Mucosa of stomach (tissue), 1 donor: ENCODE data around the gene MALRD1.

Experiments
- H3K27me3 ChIP-seq: one replicate; pipeline ENCODE4 v1.7.0; 2013; ENCODE audit warnings: mild to moderate bottlenecking, low read length; ENCODE audit not compliant: control insufficient read depth, insufficient read depth
- H3K36me3 ChIP-seq: one replicate; pipeline ENCODE4 v1.7.0; 2013; ENCODE audit warnings: low read length; ENCODE audit not compliant: control insufficient read depth, insufficient read depth
- H3K4me1 ChIP-seq: one replicate; pipeline ENCODE4 v1.7.0; 2013; ENCODE audit warnings: mild to moderate bottlenecking, low read length; ENCODE audit not compliant: control insufficient read depth, insufficient read depth
- H3K4me3 ChIP-seq: one replicate; pipeline ENCODE4 v1.7.0; 2013; ENCODE audit warnings: low read length
- H3K9ac ChIP-seq: one replicate; pipeline ENCODE4 v1.7.0; 2013; ENCODE audit warnings: mild to moderate bottlenecking, low read length, moderate library complexity
- H3K9me3 ChIP-seq: one replicate; pipeline ENCODE4 v1.7.0; 2013; ENCODE audit warnings: mild to moderate bottlenecking, low read length, moderate library complexity; ENCODE audit not compliant: control insufficient read depth
- donor health status: Pancreatic carcinoma.

The MALRD1 gene

GRCh38 chr10:19416164-19416563, 367.6 kb downstream of the MALRD1 start:
- Histone ChIP-seq H3K36me3 (no peaks in the 10 kb centered on the region), H3K4me1 (no peaks in the 10 kb centered on the region), H3K9me3 (no peaks in the 10 kb centered on the region), H3K4me3 (no peak overlapping the region), H3K27me3 (no peaks in the 10 kb centered on the region), H3K9ac (no peak overlapping the region)

GRCh38 chr10:19417740-19418139, 369.1 kb downstream of the MALRD1 start:
- Histone ChIP-seq H3K27me3 (no peaks in the 10 kb centered on the region), H3K4me3 (no peak overlapping the region), H3K4me1 (no peaks in the 10 kb centered on the region), H3K9me3 (no peaks in the 10 kb centered on the region), H3K36me3 (no peaks in the 10 kb centered on the region), H3K9ac (no peak overlapping the region)

- no peaks in the 10 kb centered on the region for H3K27me3 ChIP-seq
- no peak overlapping the region for H3K4me3 ChIP-seq
- H3K9ac ChIP-seq: no peak overlapping the region
- no peaks in the 10 kb centered on the region for H3K4me1 ChIP-seq
- no peaks in the 10 kb centered on the region for H3K9me3 ChIP-seq
- no peaks in the 10 kb centered on the region for H3K36me3 ChIP-seq
These were observed 373.1 kb downstream of the MALRD1 start for GRCh38 chr10:19421674-19422073.

- Histone ChIP-seq H3K36me3 (no peaks in the 10 kb centered on the region), H3K27me3 (no peaks in the 10 kb centered on the region), H3K4me1 (no peaks in the 10 kb centered on the region), H3K4me3 (no peak overlapping the region), H3K9ac (no peak overlapping the region), H3K9me3 (no peaks in the 10 kb centered on the region)
These were observed 377.4 kb downstream of the MALRD1 start for GRCh38 chr10:19426034-19426433.

- no peaks in the 10 kb centered on the region for H3K27me3 ChIP-seq
- H3K4me1 ChIP-seq: no peaks in the 10 kb centered on the region
These were observed 383.2 kb downstream of the MALRD1 start for GRCh38 chr10:19431622-19432351.

GRCh38 chr10:19449860-19450259, 401.3 kb downstream of the MALRD1 start:
- no peak overlapping the region for H3K4me3 ChIP-seq
- H3K9me3 ChIP-seq: no peaks in the 10 kb centered on the region

More at GRCh38 chr10:19431622-19432351, 383.2 kb downstream of the MALRD1 start:
- Histone ChIP-seq H3K9me3 (no peaks in the 10 kb centered on the region), H3K4me3 (no peak overlapping the region), H3K36me3 (no peaks in the 10 kb centered on the region), H3K9ac (no peak overlapping the region)

GRCh38 chr10:19451356-19451755, 402.8 kb downstream of the MALRD1 start:
- H3K36me3 ChIP-seq: no peaks in the 10 kb centered on the region
- H3K4me3 ChIP-seq: no peak overlapping the region
- no peaks in the 10 kb centered on the region for H3K27me3 ChIP-seq
- no peaks in the 10 kb centered on the region for H3K9me3 ChIP-seq
- H3K4me1 ChIP-seq: no peaks in the 10 kb centered on the region
- no peak overlapping the region for H3K9ac ChIP-seq

More at GRCh38 chr10:19449860-19450259, 401.3 kb downstream of the MALRD1 start:
- H3K27me3 ChIP-seq: no peaks in the 10 kb centered on the region
- H3K4me1 ChIP-seq: no peaks in the 10 kb centered on the region
- H3K9ac ChIP-seq: no peak overlapping the region
- no peaks in the 10 kb centered on the region for H3K36me3 ChIP-seq

- Histone ChIP-seq H3K4me1 (no peaks in the 10 kb centered on the region), H3K27me3 (no peaks in the 10 kb centered on the region), H3K9ac (no peak overlapping the region), H3K9me3 (no peaks in the 10 kb centered on the region), H3K36me3 (no peaks in the 10 kb centered on the region), H3K4me3 (no peak overlapping the region)
These were observed 403.3 kb downstream of the MALRD1 start for GRCh38 chr10:19451937-19452336.

- Histone ChIP-seq H3K36me3 (no peaks in the 10 kb centered on the region), H3K9me3 (no peaks in the 10 kb centered on the region), H3K27me3 (no peaks in the 10 kb centered on the region), H3K9ac (no peak overlapping the region), H3K4me3 (no peak overlapping the region), H3K4me1 (no peaks in the 10 kb centered on the region)
These were observed 405.4 kb downstream of the MALRD1 start for GRCh38 chr10:19453967-19454366.

- H3K9ac ChIP-seq: no peak overlapping the region
- H3K27me3 ChIP-seq: no peaks in the 10 kb centered on the region
- H3K36me3 ChIP-seq: no peaks in the 10 kb centered on the region
- no peaks in the 10 kb centered on the region for H3K9me3 ChIP-seq
- no peaks in the 10 kb centered on the region for H3K4me1 ChIP-seq
- no peak overlapping the region for H3K4me3 ChIP-seq
These were observed 413.0 kb downstream of the MALRD1 start for GRCh38 chr10:19461588-19461987.

GRCh38 chr10:19466709-19467108, 418.1 kb downstream of the MALRD1 start:
- H3K36me3 ChIP-seq: no peaks in the 10 kb centered on the region
- no peaks in the 10 kb centered on the region for H3K9me3 ChIP-seq
- H3K27me3 ChIP-seq: no peaks in the 10 kb centered on the region
- H3K4me1 ChIP-seq: no peaks in the 10 kb centered on the region
- no peak overlapping the region for H3K4me3 ChIP-seq
- no peak overlapping the region for H3K9ac ChIP-seq

- Histone ChIP-seq H3K27me3 (no peaks in the 10 kb centered on the region), H3K9me3 (no peaks in the 10 kb centered on the region), H3K4me3 (no peak overlapping the region), H3K36me3 (no peaks in the 10 kb centered on the region), H3K4me1 (no peaks in the 10 kb centered on the region), H3K9ac (no peak overlapping the region)
These were observed 419.8 kb downstream of the MALRD1 start for GRCh38 chr10:19468413-19468812.

GRCh38 chr10:19469521-19469920, 420.9 kb downstream of the MALRD1 start:
- no peaks in the 10 kb centered on the region for H3K4me1 ChIP-seq
- no peaks in the 10 kb centered on the region for H3K27me3 ChIP-seq
- H3K4me3 ChIP-seq: no peak overlapping the region
- no peak overlapping the region for H3K9ac ChIP-seq
- no peaks in the 10 kb centered on the region for H3K9me3 ChIP-seq
- H3K36me3 ChIP-seq: no peaks in the 10 kb centered on the region
